IMR-90 (cell line): ENCODE measurements around the gene ZDHHC14.

Experiments used
- CEBPB ChIP-seq: IDR thresholded peaks from 2 replicates; pipeline ENCODE4 v1.6.1; 2012; ENCODE audit warnings: low read depth, low read length, improper control_type of control experiment
- CHD1 ChIP-seq: IDR thresholded peaks from 2 replicates; pipeline ENCODE4 v1.6.1; 2012; ENCODE audit warnings: low read depth, low read length, improper control_type of control experiment
- CTCF ChIP-seq: conservative IDR thresholded peaks from 2 replicates; pipeline ENCODE4 v1.5.1; 2012; ENCODE audit warnings: mild to moderate bottlenecking, low read depth, low read length, improper control_type of control experiment
- MAFK ChIP-seq: IDR thresholded peaks from 2 replicates; pipeline ENCODE4 v1.6.1; 2012; ENCODE audit warnings: low read depth, low read length, improper control_type of control experiment
- MAZ ChIP-seq: IDR thresholded peaks from 2 replicates; pipeline ENCODE4 v1.6.1; 2012; ENCODE audit warnings: low read depth, mild to moderate bottlenecking, low read length, improper control_type of control experiment, moderate library complexity, borderline replicate concordance
- MXI1 ChIP-seq: IDR thresholded peaks from 2 replicates; pipeline ENCODE4 v1.6.1; 2012; ENCODE audit warnings: low read depth, mild to moderate bottlenecking, low read length, moderate library complexity, borderline replicate concordance
- POLR2A ChIP-seq: IDR thresholded peaks from 2 replicates; pipeline ENCODE4 v1.6.1; 2012; ENCODE audit warnings: mild to moderate bottlenecking, low read depth, low read length
- USF2 ChIP-seq: fragments of 150-350 bp; IDR thresholded peaks from 2 replicates; pipeline ENCODE4 v1.6.1; 2017; ENCODE audit warnings: mild to moderate bottlenecking, antibody characterized with exemption, low read length, low read depth

- no peak for TF ChIP-seq MAFK
- 0 out of 2 replicates have a peak, but pooled peaks have one; percentile 27 for TF ChIP-seq MAZ
- peak; percentile 83 for TF ChIP-seq USF2
- no peak for TF ChIP-seq CHD1
- TF ChIP-seq CTCF = no peak
- no peak for TF ChIP-seq POLR2A
- peak; percentile 88 for TF ChIP-seq MXI1
- peak; percentile 93 for TF ChIP-seq CEBPB
These were observed 232.1 kb downstream of the ZDHHC14 start for GRCh38 chr6:157613011-157613522.
